ENCODE measurements around the gene CIRBP.

Gene CIRBP

GRCh38 chr19:1270213-1270853 is 1.2 kb downstream of the CIRBP start:
- no peak for DNase-seq

DNA sequence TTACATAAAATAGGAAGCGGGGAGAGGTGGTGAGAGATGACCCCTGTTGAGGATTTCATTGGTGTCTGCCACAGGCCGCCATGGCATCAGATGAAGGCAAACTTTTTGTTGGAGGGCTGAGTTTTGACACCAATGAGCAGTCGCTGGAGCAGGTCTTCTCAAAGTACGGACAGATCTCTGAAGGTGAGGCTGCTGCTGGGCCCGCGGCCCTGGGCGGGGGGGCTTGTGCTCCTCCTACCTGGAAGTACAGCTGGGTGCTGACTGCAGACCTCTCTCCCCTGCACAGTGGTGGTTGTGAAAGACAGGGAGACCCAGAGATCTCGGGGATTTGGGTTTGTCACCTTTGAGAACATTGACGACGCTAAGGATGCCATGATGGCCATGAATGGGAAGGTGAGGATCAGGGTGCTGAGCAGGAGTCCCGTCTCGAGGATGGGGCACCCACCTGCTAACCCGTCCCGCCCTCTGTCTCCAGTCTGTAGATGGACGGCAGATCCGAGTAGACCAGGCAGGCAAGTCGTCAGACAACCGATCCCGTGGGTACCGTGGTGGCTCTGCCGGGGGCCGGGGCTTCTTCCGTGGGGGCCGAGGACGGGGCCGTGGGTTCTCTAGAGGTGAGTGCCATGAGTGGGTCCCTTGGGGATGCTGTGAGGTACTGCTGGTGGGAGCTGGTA is 1.9 kb downstream of the CIRBP start:
- DNase-seq = no peak

DNA sequence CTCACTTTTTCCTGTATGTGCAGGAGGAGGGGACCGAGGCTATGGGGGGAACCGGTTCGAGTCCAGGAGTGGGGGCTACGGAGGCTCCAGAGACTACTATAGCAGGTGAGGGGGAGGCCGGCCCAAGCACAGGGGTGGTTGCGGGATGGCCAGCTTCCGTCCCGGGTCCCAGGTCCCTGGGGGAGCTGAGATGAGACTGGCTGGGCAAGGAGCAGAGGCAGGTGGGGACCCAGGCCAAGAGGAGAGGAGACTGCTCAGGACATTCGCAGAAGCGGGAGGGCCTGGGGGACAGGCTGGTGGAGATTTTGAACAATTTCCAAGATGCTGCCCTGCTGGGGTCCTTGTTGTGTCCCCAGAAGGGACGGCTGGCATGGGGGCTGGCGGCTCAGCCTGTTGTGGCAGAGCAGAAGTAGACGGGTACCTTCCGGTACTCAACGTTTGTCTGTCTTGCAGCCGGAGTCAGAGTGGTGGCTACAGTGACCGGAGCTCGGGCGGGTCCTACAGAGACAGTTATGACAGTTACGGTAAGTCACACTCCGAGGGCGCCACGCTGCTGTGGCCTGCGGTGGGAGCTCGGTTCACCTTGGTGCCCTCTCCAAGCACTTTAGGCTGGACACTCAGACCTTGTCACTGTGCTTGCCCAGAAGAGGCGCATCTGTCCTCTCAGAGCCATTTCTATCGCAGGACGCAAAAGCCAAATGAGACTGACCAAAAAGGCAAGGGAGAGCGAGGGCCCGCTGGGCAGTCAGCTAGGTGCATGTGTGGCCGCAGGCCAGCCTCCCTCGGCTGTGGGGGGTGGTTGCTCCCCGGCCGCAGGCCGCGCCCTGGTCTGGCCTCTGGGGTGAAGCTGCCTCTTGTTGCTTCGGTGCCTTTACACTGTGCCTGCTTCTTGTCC is 2.6 kb downstream of the CIRBP start:
- no peak for DNase-seq

GRCh38 chr19:1272423-1273262 is 3.5 kb downstream of the CIRBP start:
- no peak for DNase-seq

DNA sequence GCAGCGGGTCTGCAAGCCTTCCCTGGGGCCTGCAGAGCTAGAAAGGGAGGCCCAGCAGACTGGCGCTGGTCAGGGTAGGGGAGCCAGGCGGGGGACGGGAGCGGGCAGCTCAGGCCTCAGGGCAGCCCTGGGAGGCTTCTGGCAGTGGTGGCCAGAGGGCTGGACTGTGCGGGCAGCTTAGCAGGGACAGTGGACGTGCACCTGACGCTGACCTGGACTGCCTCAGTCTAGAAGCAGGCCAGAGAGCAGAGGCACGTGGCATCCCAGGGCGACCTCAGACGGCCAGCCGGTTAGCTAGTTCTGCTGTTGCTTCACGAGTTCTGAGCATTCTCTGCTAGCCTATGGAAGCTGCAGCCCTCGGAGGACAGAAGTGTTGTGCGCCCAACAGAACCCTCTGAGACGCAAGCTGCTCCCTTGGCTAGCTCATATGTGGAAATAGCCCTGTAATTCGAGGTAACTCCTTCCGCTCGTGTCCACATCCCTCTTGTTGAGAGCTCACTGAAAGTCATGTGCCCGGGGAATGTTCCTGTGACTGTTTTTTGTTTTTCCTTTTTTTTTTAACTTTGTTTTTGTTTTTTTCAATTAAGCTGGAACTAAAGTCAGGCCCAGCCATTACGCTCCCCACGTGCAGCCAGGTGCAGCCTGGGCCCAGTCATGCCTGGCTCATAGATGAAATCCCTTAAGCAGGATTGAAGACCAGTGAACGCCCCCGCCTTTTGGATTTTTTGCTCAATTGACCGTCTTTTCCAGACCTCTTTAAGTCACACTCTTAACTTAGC is 4.3 kb downstream of the CIRBP start:
- DNase-seq = no peak

DNA sequence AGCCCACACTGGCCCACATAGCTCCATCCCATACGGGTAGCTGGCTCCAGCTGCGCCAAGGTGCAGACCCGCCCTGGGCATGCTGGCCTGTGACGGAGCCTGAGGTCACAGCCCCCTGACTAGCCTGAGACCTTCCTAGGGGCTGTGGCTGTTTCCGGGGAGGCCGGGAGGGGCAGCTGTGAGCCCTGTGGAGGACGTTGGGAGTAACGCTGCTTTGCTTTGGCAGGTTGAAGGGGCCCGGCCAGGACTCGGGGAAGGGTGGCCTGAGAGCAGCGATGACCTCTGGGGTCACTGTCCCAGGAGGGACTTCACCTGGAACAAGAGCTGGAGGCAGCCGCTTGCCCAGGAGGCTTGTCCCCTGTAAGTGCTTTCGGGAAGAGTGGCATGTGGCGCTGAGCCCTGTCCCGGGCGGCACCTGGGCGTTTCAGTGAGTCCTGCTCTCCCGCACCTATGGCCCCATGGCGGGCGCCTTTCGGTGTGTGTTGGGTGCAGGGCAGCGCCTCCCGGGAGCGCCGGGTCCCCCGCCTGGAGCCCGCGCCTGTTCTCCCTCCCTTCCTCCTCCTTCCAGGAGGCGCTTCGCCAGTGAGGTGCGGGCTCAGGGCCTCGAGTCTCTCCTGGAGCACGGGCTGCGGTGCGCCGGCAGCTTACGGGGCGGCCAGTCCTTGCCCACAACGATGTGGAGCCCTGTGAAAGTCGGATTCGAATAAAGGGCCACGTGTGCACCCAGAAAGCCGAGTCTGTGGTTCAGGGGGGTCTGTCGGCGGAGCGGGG is 5.1 kb downstream of the CIRBP start:
- DNase-seq = no peak

DNA sequence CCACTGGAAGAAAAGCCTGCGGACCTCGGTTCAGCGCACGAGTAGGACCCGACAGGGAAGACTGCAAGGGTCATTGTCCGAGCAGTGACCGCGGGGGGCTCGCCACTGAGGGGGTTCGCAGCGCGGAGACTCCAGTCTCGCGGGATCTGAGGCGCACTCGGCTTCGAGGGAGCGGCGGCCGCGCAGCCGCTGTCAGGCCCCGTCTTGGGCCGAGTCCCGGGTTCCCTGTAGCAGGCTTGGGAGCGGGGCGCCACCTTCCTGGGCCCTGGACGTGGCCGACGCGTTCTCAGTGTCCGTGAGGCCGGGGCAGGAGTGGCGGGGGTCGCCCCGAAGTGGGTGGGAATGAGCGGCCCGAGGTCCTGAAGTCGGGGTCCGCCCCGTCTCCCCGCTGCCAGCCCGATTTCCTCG is 5.7 kb downstream of the CIRBP start:
- no peak for DNase-seq

GRCh38 chr19:1275260-1275975 is 6.3 kb downstream of the CIRBP start, which contains the start of gene FAM174C:
Gene FAM174C, plus strand, starts transcription at chr19:1275530. Its CDS starts 20 bp downstream, at chr19:1275550.
- DNase-seq = peak; percentile 76

DNA sequence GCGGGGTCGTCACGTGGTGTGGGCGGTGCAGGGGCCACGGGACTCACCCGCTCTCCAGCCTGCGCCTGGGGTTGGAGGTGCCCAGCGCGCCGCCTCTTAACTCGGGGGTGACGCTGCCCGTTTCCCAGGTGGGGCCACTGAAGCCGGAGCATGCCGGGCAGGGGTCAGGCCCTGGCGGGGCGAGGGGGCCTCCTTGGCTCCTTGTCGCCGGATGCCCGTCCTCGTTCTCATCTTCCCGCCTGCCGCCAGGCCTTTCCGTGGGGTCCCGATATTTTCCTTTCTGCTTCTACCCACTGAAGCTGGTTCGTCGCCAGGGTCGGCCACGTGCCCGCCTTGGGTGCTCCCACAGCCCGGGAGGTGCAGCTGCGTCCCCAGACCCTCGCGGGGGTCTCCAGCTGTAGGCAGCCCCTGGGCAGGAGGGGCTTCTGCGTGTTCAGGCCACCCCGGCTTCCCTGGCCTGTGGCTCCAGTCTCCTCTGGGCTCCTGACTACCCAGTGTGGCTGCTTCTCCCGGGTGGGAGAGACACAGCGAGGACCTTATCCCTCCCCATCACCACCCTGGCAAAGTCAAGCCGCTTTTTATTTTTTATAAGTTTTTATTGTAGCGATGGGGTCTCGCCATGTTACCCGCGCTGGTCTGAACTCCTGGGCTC is 7.0 kb downstream of the CIRBP start:
- DNase-seq = no peak

DNA sequence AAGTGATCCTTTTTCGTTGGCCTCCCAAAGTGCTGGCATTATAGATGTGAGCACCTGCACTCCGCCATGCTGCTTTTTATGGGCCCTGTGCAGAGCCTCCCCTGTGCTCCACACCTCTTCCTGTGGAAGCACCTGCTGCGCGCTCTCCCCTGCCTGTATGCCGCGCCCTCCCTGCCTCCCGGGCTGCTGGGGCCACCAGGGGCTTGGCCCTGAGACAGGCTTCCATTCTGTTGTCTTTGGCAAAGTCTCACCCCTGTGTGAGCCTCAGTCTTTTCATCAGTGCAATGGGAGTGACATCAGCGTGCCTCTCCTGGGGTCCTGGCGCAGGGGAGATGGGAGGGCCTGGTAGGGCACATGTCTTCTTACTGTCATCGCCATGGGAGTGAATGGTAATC is 7.5 kb downstream of the CIRBP start:
- no peak for DNase-seq

GRCh38 chr19:1277061-1277460 is 7.9 kb downstream of the CIRBP start:
- no peak for DNase-seq

- DNase-seq = no peak
Observed at GRCh38 chr19:1278074-1278473, 8.9 kb downstream of the CIRBP start.

GRCh38 chr19:1278713-1279660 is 9.9 kb downstream of the CIRBP start:
- no peak for DNase-seq

- DNase-seq = no peak
Observed at GRCh38 chr19:1279782-1280341, 10.7 kb downstream of the CIRBP start.

- no peak for DNase-seq
Observed at GRCh38 chr19:1280636-1281568, 11.8 kb downstream of the CIRBP start.

- no peak for DNase-seq
Observed at GRCh38 chr19:1281569-1282287, 12.6 kb downstream of the CIRBP start.
